ENCODE results near the gene SEMA6D.

The SEMA6D gene

GRCh38 chr15:47792231-47792630 lies 74.9 kb downstream of the SEMA6D start:
- no peak for DNase-seq

GRCh38 chr15:47794252-47794914 lies 77.1 kb downstream of the SEMA6D start:
- DNase-seq, result peak; percentile 43

GRCh38 chr15:47795864-47796263 lies 78.6 kb downstream of the SEMA6D start:
- DNase-seq, result no peak

GRCh38 chr15:47796339-47796738 lies 79.0 kb downstream of the SEMA6D start:
- DNase-seq, result no peak

- DNase-seq, result peak; percentile 45
Measured at GRCh38 chr15:47796830-47797229, 79.5 kb downstream of the SEMA6D start.

GRCh38 chr15:47801522-47801921 lies 84.2 kb downstream of the SEMA6D start:
- peak; percentile 71 for DNase-seq

GRCh38 chr15:47802216-47802615 lies 84.9 kb downstream of the SEMA6D start:
- DNase-seq, result no peak

- no peak for DNase-seq
Measured at GRCh38 chr15:47803767-47804166, 86.5 kb downstream of the SEMA6D start.

- no peak for DNase-seq
Measured at GRCh38 chr15:47804733-47805132, 87.4 kb downstream of the SEMA6D start.

GRCh38 chr15:47806008-47806407 lies 88.7 kb downstream of the SEMA6D start:
- DNase-seq, result no peak

- no peak for DNase-seq
Measured at GRCh38 chr15:47811172-47811571, 93.9 kb downstream of the SEMA6D start.

GRCh38 chr15:47812470-47812999 lies 95.2 kb downstream of the SEMA6D start:
- DNase-seq, result no peak

GRCh38 chr15:47813748-47814384 lies 96.6 kb downstream of the SEMA6D start:
- no peak for DNase-seq

- DNase-seq, result no peak
Measured at GRCh38 chr15:47814620-47815019, 97.3 kb downstream of the SEMA6D start.

- no peak for DNase-seq
Measured at GRCh38 chr15:47817969-47818548, 100.8 kb downstream of the SEMA6D start.

- DNase-seq, result no peak
Measured at GRCh38 chr15:47819158-47819557, 101.9 kb downstream of the SEMA6D start.

- DNase-seq, result no peak
Measured at GRCh38 chr15:47820057-47820746, 102.9 kb downstream of the SEMA6D start.

- DNase-seq, result peak; percentile 30
Measured at GRCh38 chr15:47820747-47821319, 103.5 kb downstream of the SEMA6D start.

GRCh38 chr15:47822048-47822447 lies 104.7 kb downstream of the SEMA6D start:
- DNase-seq, result no peak

Measured in NCI-H345 (cell line).